B cell (primary cell): ENCODE measurements around the gene FGD1. TPM values are rescaled to one million over a fixed set of nuclear protein-coding genes. Genes with fewer than 3 reads are reported as not detected.

ENCODE experiments used
- ATAC-seq: fragments of 200-7000 bp; cut with Tn5 transposase; one replicate; pipeline ENCODE4 v1.10.0; 2021; ENCODE audit warnings: low read depth, mild to moderate bottlenecking, moderate number of reproducible peaks, moderate library complexity
- CTCF ChIA-PET: fragments of 350-600 bp; sonication (Branson Sonifier 250); formaldehyde crosslinking; loops from one replicate; lab custom pipeline; 2021; ENCODE audit warnings: antibody characterized with exemption, inconsistent platforms; lab: Charles Lee
- POLR2A ChIA-PET: fragments of 350-600 bp; sonication (Branson Sonifier 250); formaldehyde crosslinking; loops from one replicate; lab custom pipeline; 2021; ENCODE audit warnings: antibody characterized with exemption; lab: Charles Lee
- DNase-seq: peaks from one replicate; pipeline ENCODE4 v3.0.0; 2013
- H2AFZ ChIP-seq: 2 replicates; pipeline ENCODE4 v1.6.1; 2012; ENCODE audit warnings: mild to moderate bottlenecking, low read depth, low read length; ENCODE audit not compliant: insufficient read depth, poor library complexity, severe bottlenecking
- H3K27ac ChIP-seq, 2 donors: 1 replicate in 1 of 2; 2 replicates in 1 of 2; pipeline ENCODE4 v1.5.1; 2012 to 2013; ENCODE audit warnings: low read length in 2 of 2, mild to moderate bottlenecking in 2 of 2, moderate library complexity in 1 of 2
- H3K27me3 ChIP-seq, 4 experiments: fragments of 200-600 bp in 1 of 4; sonication (generic) in 1 of 4; replicated peaks in 1 of 4; 1 replicate in 2 of 4; 2 replicates in 2 of 4; pipeline versions ENCODE4 v1.6.1 to v1.7.0; 2013 to 2016; ENCODE audit warnings: low read length in 3 of 4, mild to moderate bottlenecking in 2 of 4, mixed read lengths in 1 of 4, moderate library complexity in 1 of 4; ENCODE audit not compliant: insufficient read depth in 4 of 4, control insufficient read depth in 3 of 4; ENCODE audit errors: control extremely low read depth in 1 of 4
- H3K36me3 ChIP-seq, 2 experiments: replicated peaks in 1 of 2; 1 replicate in 1 of 2; 2 replicates in 1 of 2; pipeline versions ENCODE4 v1.6.1 to v1.7.1; 2013; ENCODE audit warnings: low read length in 1 of 2; ENCODE audit not compliant: insufficient read depth in 2 of 2, control insufficient read depth in 1 of 2; ENCODE audit errors: control extremely low read depth in 1 of 2, extremely low read depth in 1 of 2
- H3K4me1 ChIP-seq, 2 donors: fragments of 200-600 bp in 1 of 2; sonication (generic) in 1 of 2; 1 replicate in 1 of 2; 2 replicates in 1 of 2; pipeline versions ENCODE4 v1.5.1 to v1.6.1; 2013 to 2017; ENCODE audit warnings: low read length in 2 of 2; ENCODE audit not compliant: control insufficient read depth in 2 of 2, insufficient read depth in 2 of 2
- H3K4me2 ChIP-seq: replicated peaks from 2 replicates; pipeline ENCODE3; 2012; ENCODE audit warnings: mild to moderate bottlenecking, low read depth, low read length; ENCODE audit not compliant: poor library complexity, severe bottlenecking
- H3K4me3 ChIP-seq, 5 experiments: fragments of 200-600 bp in 1 of 5; sonication (generic) in 1 of 5; 1 replicate in 3 of 5; 2 replicates in 2 of 5; pipeline versions ENCODE4 v1.5.1 to v1.7.0; 2011 to 2016; ENCODE audit warnings: low read length in 4 of 5, mild to moderate bottlenecking in 4 of 5, low read depth in 2 of 5, control low read depth in 1 of 5, moderate library complexity in 1 of 5; ENCODE audit not compliant: insufficient read depth in 1 of 5; ENCODE audit errors: control extremely low read depth in 1 of 5, extremely low read depth in 1 of 5
- H3K79me2 ChIP-seq: fragments of 200-600 bp; sonication (generic); one replicate; pipeline ENCODE4 v1.6.0; 2016; ENCODE audit warnings: low read length; ENCODE audit not compliant: control insufficient read depth, insufficient read depth
- H3K9ac ChIP-seq: fragments of 200-600 bp; sonication (generic); 2 replicates; pipeline ENCODE4 v1.6.1; 2017; ENCODE audit warnings: mild to moderate bottlenecking, low read length, moderate library complexity
- H3K9me3 ChIP-seq, 3 donors: one replicate each; pipeline versions ENCODE4 v1.6.1 to v1.7.1; 2013; ENCODE audit warnings: low read length in 2 of 3; ENCODE audit not compliant: control insufficient read depth in 2 of 3, insufficient read depth in 1 of 3; ENCODE audit errors: control extremely low read depth in 1 of 3
- H4K20me1 ChIP-seq: 2 replicates; pipeline ENCODE4 v1.6.0; 2012; ENCODE audit warnings: mild to moderate bottlenecking, low read length; ENCODE audit not compliant: insufficient read depth, control insufficient read depth, poor library complexity, severe bottlenecking
- H3K27ac Mint-ChIP-seq: one replicate; pipeline ENCODE4 v1.8.0; 2021; ENCODE audit warnings: mixed read lengths
- H3K27me3 Mint-ChIP-seq: one replicate; pipeline ENCODE4 v1.8.0; 2021; ENCODE audit warnings: mixed read lengths
- H3K4me1 Mint-ChIP-seq: one replicate; pipeline ENCODE4 v1.8.0; 2021; ENCODE audit warnings: mixed read lengths
- H3K4me3 Mint-ChIP-seq: one replicate; pipeline ENCODE4 v1.8.0; 2021; ENCODE audit warnings: mixed read lengths
- H3K9me3 Mint-ChIP-seq: one replicate; pipeline ENCODE4 v1.8.0; 2022; ENCODE audit warnings: mixed read lengths; ENCODE audit not compliant: insufficient read depth
- CTCF ChIP-seq: fragments of 200-600 bp; IDR thresholded peaks from one replicate; pipeline ENCODE4 v1.8.0; 2022; ENCODE audit warnings: antibody characterized with exemption, mild to moderate bottlenecking
- EZH2 ChIP-seq: IDR thresholded peaks from 2 replicates; pipeline ENCODE4 v1.6.1; 2012; ENCODE audit warnings: borderline replicate concordance, low read depth, mild to moderate bottlenecking, moderate library complexity, low read length; ENCODE audit not compliant: insufficient read depth, poor library complexity, severe bottlenecking
- WGBS: methylation state at CpG from one replicate; pipeline ENCODE4 v1.1.5; 2013; ENCODE audit warnings: missing lambda C conversion rate; ENCODE audit not compliant: insufficient coverage; 5-methylcytosine and 5-hydroxymethylcytosine counted together
- intact Hi-C: fragments of 100-400 bp; cut with micrococcal nuclease; formaldehyde crosslinking; loops from one replicate; pipeline ENCODE4 v1.10.0; 2022
- polyA plus RNA-seq: library from polyadenylated mRNA; depleted of rRNA; stranded (reverse); fragments of >200 nt; gene quantifications from 2 replicates; pipeline ENCODE4 v1.2.3, GENCODE V29; 2012
- total RNA-seq, 2 donors: library from RNA; stranded (reverse); fragments of 120-200 nt in 1 of 2; gene quantifications; 1 replicate in 1 of 2; 2 replicates in 1 of 2; pipeline versions ENCODE4 v1.2.3 to v1.2.4, GENCODE V29; 2013 to 2022

FGD1 gene
- total and polyA plus RNA-seq, 2 donors (not counting 1 experiment from before 2014, with no cell fraction given): 0.20 TPM; not detected in 1

DNA sequence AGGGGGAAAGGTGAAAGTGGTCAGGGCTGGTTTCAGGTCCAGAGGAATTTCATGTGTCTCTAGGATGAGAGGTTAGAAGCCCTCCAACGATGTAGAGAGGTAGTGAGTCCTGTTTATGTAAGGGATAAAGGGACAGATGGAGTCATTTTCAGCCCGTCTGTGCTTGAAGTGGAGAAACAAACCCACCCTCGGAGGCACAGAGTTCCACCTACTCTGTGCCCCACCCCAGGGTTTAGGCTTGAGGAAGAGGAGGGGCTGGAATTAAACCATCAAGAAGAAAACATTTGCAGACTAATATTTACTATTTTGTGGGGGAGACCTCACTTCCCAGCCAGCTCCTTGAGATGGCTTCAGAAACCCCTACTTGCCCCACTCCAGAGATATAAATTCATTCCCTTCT lies 33.1 kb upstream of the FGD1 start:
- Mint-ChIP-seq H3K27ac (peak overlapping the region; percentile 97), H3K4me1 (peaks cover 28% of the 10 kb centered on the region), H3K27me3 (no peaks in the 10 kb centered on the region), H3K9me3 (no peaks in the 10 kb centered on the region), H3K4me3 (peak overlapping the region; percentile 93)
- ChIA-PET CTCF (interaction anchor here (3.0 kb wide), 1 partner anchor 110 kb away, joined by 13 read pairs; no protein-coding TSS in a partner anchor), POLR2A (interaction anchor here (1.2 to 1.6 kb wide), 2 partner anchors 110 to 278 kb away, joined by 3 to 14 read pairs; partner anchors contain the start of gene MAGED2)
- Histone ChIP-seq H3K27me3 (no peaks in the 10 kb centered on the region), H4K20me1 (no peaks in the 10 kb centered on the region), H3K9ac (peak overlapping the region; percentile 72), H3K36me3 (peaks cover 0 to 1% of the 10 kb centered on the region in 2 experiments), H3K79me2 (peaks cover 40% of the 10 kb centered on the region), H3K4me1 (peaks cover 13 to 26% of the 10 kb centered on the region in 2 donors), H2AFZ (peak overlapping the region; percentile 81), H3K4me3 (peak overlapping the region in 4 of 5 experiments; percentile 63 to 79 (median 74)), H3K4me2 (peak overlapping the region; percentile 64), H3K9me3 (peaks cover 0 to 8% (median 4%) of the 10 kb centered on the region in 3 donors), H3K27ac (peak overlapping the region; percentile 89 to 91)
- intact Hi-C loops: no loop called here
- TF ChIP-seq EZH2 (no peak), CTCF (no peak)
- DNase-seq (no peak), ATAC-seq (no peak)
- 100% methylated on average over 1 of the region's 3 CpGs for WGBS

GRCh38 chrX:54509400-54509799 lies 13.4 kb upstream of the FGD1 start:
- no peaks in the 10 kb centered on the region for H3K36me3 ChIP-seq
- Mint-ChIP-seq H3K4me3 (no peak overlapping the region), H3K9me3 (peaks cover 2% of the 10 kb centered on the region), H3K27ac (no peak overlapping the region), H3K4me1 (no peaks in the 10 kb centered on the region), H3K27me3 (peaks cover 11% of the 10 kb centered on the region)
- no peaks in the 10 kb centered on the region for H3K79me2 ChIP-seq
- ATAC-seq (no peak), DNase-seq (no peak)
- H3K9ac ChIP-seq: no peak overlapping the region
- H2AFZ ChIP-seq: no peak overlapping the region
- intact Hi-C loops: no loop called here
- H3K4me1 ChIP-seq: no peaks in the 10 kb centered on the region
- no CpG with 5 or more reads among the region's 4 CpGs for WGBS
- no peaks in the 10 kb centered on the region for H3K27me3 ChIP-seq
- no peak overlapping the region for H3K27ac ChIP-seq
- peaks cover 0 to 2% (median 0%) of the 10 kb centered on the region in 3 donors for H3K9me3 ChIP-seq
- no peak overlapping the region for H3K4me3 ChIP-seq
- no peak overlapping the region for H3K4me2 ChIP-seq
- TF ChIP-seq EZH2 (no peak), CTCF (no peak)
- H4K20me1 ChIP-seq: no peaks in the 10 kb centered on the region
- CTCF ChIA-PET: no interaction called here
- POLR2A ChIA-PET: no interaction called here
